Spleen (tissue), 11 donors: ENCODE measurements around the gene ICAM3. TPM values are rescaled to one million over a fixed set of nuclear protein-coding genes. Genes with fewer than 3 reads are reported as not detected.
A peak's percentile ranks its signal among the peaks of the same experiment; 100 is the strongest.
"Not testable (repeated sequence)": the region's sequence is repeated elsewhere in the genome, so short reads cannot be mapped to it uniquely, and the experiment has no call there.

Source experiments
- DNase-seq: peaks from one replicate; pipeline ENCODE4 v3.0.0-alpha.2; 2020
- H3K27ac ChIP-seq, 8 donors: fragments of 200-600 bp; sonication (generic) in 7 of 8; 1 replicate in 4 of 8; 2 replicates in 4 of 8; pipeline versions ENCODE4 v1.5.0 to v1.8.0; 2016 to 2021; ENCODE audit warnings: inconsistent platforms in 4 of 8, mild to moderate bottlenecking in 4 of 8, moderate library complexity in 1 of 8
- H3K27me3 ChIP-seq, 7 donors: fragments of 200-600 bp; sonication (generic) in 6 of 7; replicated peaks in 1 of 7; 1 replicate in 4 of 7; 2 replicates in 3 of 7; pipeline versions ENCODE4 v1.5.0 to v1.8.0; 2016 to 2021; ENCODE audit warnings: inconsistent platforms in 3 of 7, mild to moderate bottlenecking in 1 of 7
- H3K36me3 ChIP-seq, 6 donors: fragments of 200-600 bp; sonication (generic) in 5 of 6; 1 replicate in 4 of 6; 2 replicates in 2 of 6; pipeline versions ENCODE4 v1.5.0 to v1.8.0; 2016 to 2021; ENCODE audit warnings: inconsistent platforms in 2 of 6
- H3K4me1 ChIP-seq, 6 donors: fragments of 200-600 bp; sonication (generic) in 5 of 6; 1 replicate in 3 of 6; 2 replicates in 3 of 6; pipeline versions ENCODE4 v1.5.0 to v1.8.0; 2016 to 2021; ENCODE audit warnings: inconsistent platforms in 3 of 6
- H3K4me3 ChIP-seq, 8 donors: fragments of 200-600 bp; sonication (generic) in 7 of 8; 1 replicate in 4 of 8; 2 replicates in 4 of 8; pipeline versions ENCODE4 v1.5.0 to v1.8.0; 2016 to 2021; ENCODE audit warnings: inconsistent platforms in 4 of 8, mild to moderate bottlenecking in 4 of 8, moderate library complexity in 2 of 8
- H3K9me3 ChIP-seq, 8 donors: fragments of 200-600 bp; sonication (generic) in 7 of 8; 1 replicate in 4 of 8; 2 replicates in 4 of 8; pipeline versions ENCODE4 v1.5.0 to v1.8.0; 2016 to 2021; ENCODE audit warnings: inconsistent platforms in 4 of 8
- CTCF ChIP-seq, 11 experiments: fragments of 200-600 bp in 7 of 11; fragments of 450-650 bp in 4 of 11; sonication (generic) in 4 of 11; IDR thresholded peaks in 8 of 11; conservative IDR thresholded peaks in 3 of 11; 1 replicate in 7 of 11; 2 replicates in 4 of 11; pipeline versions ENCODE4 v1.4.0 to v1.8.0; 2016 to 2021; ENCODE audit warnings: antibody characterized with exemption in 11 of 11, inconsistent platforms in 4 of 11, mild to moderate bottlenecking in 1 of 11
- POLR2A ChIP-seq, 3 donors: fragments of 450-650 bp; IDR thresholded peaks; one replicate each; pipeline ENCODE4 v1.5.1; 2017; ENCODE audit warnings: antibody characterized with exemption in 3 of 3, mild to moderate bottlenecking in 1 of 3
- POLR2AphosphoS5 ChIP-seq, 3 donors: sonication (generic); formaldehyde crosslinking; IDR thresholded peaks; one replicate each; pipeline ENCODE4 v1.5.1; 2017; ENCODE audit warnings: antibody characterized with exemption in 3 of 3
- WGBS, 5 donors: extraction: QIAGEN DNeasy Blood & Tissue Kit in 3 of 5; methylation state at CpG; one replicate each; pipeline versions ENCODE4 v1.1.5 to v1.1.7; 2013 to 2018; 5-methylcytosine and 5-hydroxymethylcytosine counted together
- intact Hi-C: fragments of 100-400 bp; cut with DNase I; formaldehyde crosslinking; loops from one replicate; pipeline ENCODE4 v1.15.0; 2023; ENCODE audit warnings: low total_unique reads
- polyA plus RNA-seq, 3 donors: library from polyadenylated mRNA; stranded (reverse); fragments of 200-250 nt; gene quantifications; one replicate each; pipeline ENCODE4 v1.2.1, GENCODE V29; 2013
- total RNA-seq, 7 donors: library from RNA; depleted of rRNA in 3 of 7; stranded (reverse); fragments of >200 nt in 3 of 7; fragmentation: NEBNext Ultra II Directional in 4 of 7; extraction: Animal tissue kit (Norgen Biotek cat#: 25700) in 4 of 7; gene quantifications; one replicate each; pipeline versions ENCODE4 v1.1.0 to v1.2.1, GENCODE V29; 2016 to 2021
- donor health status: healthy with polysubstance abuse.
- donor health status: DM: no; HTN: no; CAD: no; lungs with moderate emphysema.
- donor health status: DM: no; HTN: no; CAD: no.
- donor health status: Bipolar disorder and iron deficiency.
- donor health status: healthy.
- donor health status: DM: no; HTN: no; CAD: no.
- donor health status: DM: yes; HTN: yes; CAD: no.

Gene ICAM3
- total and polyA plus RNA-seq, 10 donors: 69.3 to 180 (median 111) TPM

GRCh38 chr19:10344780-10345179, 5.4 kb upstream of the ICAM3 start:
- peaks cover 0 to 8% (median 5%) of the 10 kb centered on the region in 6 donors for H3K36me3 ChIP-seq
- H3K4me3 ChIP-seq: no peak overlapping the region
- DNase-seq: no peak
- WGBS, 5 donors: 87 to 95% (median 91%) methylated on average over 10 of the region's 10 CpGs
- no peaks in the 10 kb centered on the region for H3K9me3 ChIP-seq
- intact Hi-C loops: no loop called here
- no peaks in the 10 kb centered on the region for H3K27me3 ChIP-seq
- H3K27ac ChIP-seq: peak overlapping the region in 1 of 8 donors; percentile 92
- TF ChIP-seq CTCF (IDR thresholded peaks at IDR 0.05 in 8 of 11, conservative IDR thresholded peaks at IDR 0.05 in 3 of 11): no peak
- TF ChIP-seq POLR2A (IDR thresholded peaks at IDR 0.05): no peak
- TF ChIP-seq POLR2AphosphoS5 (IDR thresholded peaks at IDR 0.05): no peak
- H3K4me1 ChIP-seq: peaks cover 2 to 35% (median 5%) of the 10 kb centered on the region in 6 donors

GRCh38 chr19:10343495-10343894, 4.1 kb upstream of the ICAM3 start:
- Histone ChIP-seq H3K4me1 (peaks cover 7 to 48% (median 16%) of the 10 kb centered on the region in 6 donors), H3K4me3 (no peak overlapping the region), H3K27ac (no peak overlapping the region), H3K27me3 (no peaks in the 10 kb centered on the region), H3K9me3 (no peaks in the 10 kb centered on the region), H3K36me3 (no peaks in the 10 kb centered on the region)
- DNase-seq: no peak
- intact Hi-C loops: no loop called here
- TF ChIP-seq CTCF (IDR thresholded peaks at IDR 0.05 in 8 of 11, conservative IDR thresholded peaks at IDR 0.05 in 3 of 11): no peak
- no peak for TF ChIP-seq POLR2A (IDR thresholded peaks at IDR 0.05)
- TF ChIP-seq POLR2AphosphoS5 (IDR thresholded peaks at IDR 0.05): no peak
- 66 to 92% (median 87%) methylated on average over 2 of the region's 2 CpGs for WGBS, 5 donors

- Histone ChIP-seq H3K36me3 (peaks cover 0 to 18% (median 8%) of the 10 kb centered on the region in 6 donors), H3K27ac (peak overlapping the region in 7 of 8 donors; percentile 80 to 94 (median 87)), H3K4me3 (peak overlapping the region in 3 of 8 donors; percentile 48 to 75 (median 68)), H3K27me3 (no peaks in the 10 kb centered on the region), H3K9me3 (no peaks in the 10 kb centered on the region), H3K4me1 (peaks cover 7 to 60% (median 33%) of the 10 kb centered on the region in 6 donors)
- no peak for DNase-seq
- TF ChIP-seq POLR2AphosphoS5 (IDR thresholded peaks at IDR 0.05) (no peak), CTCF (IDR thresholded peaks at IDR 0.05 in 8 of 11, conservative IDR thresholded peaks at IDR 0.05 in 3 of 11) (no peak)
- WGBS, 5 donors: 68 to 83% (median 82%) methylated on average over 5 of the region's 5 CpGs
- intact Hi-C loops: loop anchor here (10.0 kb wide), 1 partner anchor 65 kb away; the partner anchor contains the start of gene ICAM1
Measured at GRCh38 chr19:10339977-10340376, 553 bp upstream of the ICAM3 start.

GRCh38 chr19:10338940-10339339, 484 bp downstream of the ICAM3 start:
- peaks cover 0 to 28% (median 14%) of the 10 kb centered on the region in 6 donors for H3K36me3 ChIP-seq
- H3K27me3 ChIP-seq: no peaks in the 10 kb centered on the region
- TF ChIP-seq CTCF (IDR thresholded peaks at IDR 0.05 in 8 of 11, conservative IDR thresholded peaks at IDR 0.05 in 3 of 11): no peak
- no peak for TF ChIP-seq POLR2AphosphoS5 (IDR thresholded peaks at IDR 0.05)
- no peak for TF ChIP-seq POLR2A (IDR thresholded peaks at IDR 0.05)
- peak overlapping the region; percentile 71 to 94 (median 86) for H3K27ac ChIP-seq
- DNase-seq: no peak
- no peaks in the 10 kb centered on the region for H3K9me3 ChIP-seq
- WGBS, 5 donors: 38 to 55% (median 41%) methylated on average over 6 of the region's 6 CpGs
- peak overlapping the region; percentile 16 to 75 (median 47) for H3K4me3 ChIP-seq
- H3K4me1 ChIP-seq: peaks cover 9 to 70% (median 41%) of the 10 kb centered on the region in 6 donors
- intact Hi-C loops: loop anchor here (10.0 kb wide), 1 partner anchor 64 kb away; the partner anchor contains the start of gene ICAM1

- H3K27ac ChIP-seq: peak overlapping the region in 2 of 8 donors; percentile 88 to 94
- not testable (repeated sequence) for H3K27me3 ChIP-seq, DNase-seq, H3K9me3 ChIP-seq, H3K4me3 ChIP-seq
- intact Hi-C loops: loop anchor here (10.0 kb wide), 1 partner anchor 62 kb away; the partner anchor contains the start of gene ICAM1
- H3K36me3 ChIP-seq: peaks cover 0 to 34% (median 14%) of the 10 kb centered on the region in 6 donors
- peaks cover 24 to 88% (median 58%) of the 10 kb centered on the region in 6 donors for H3K4me1 ChIP-seq
- 94 to 97% (median 95%) methylated on average over 9 of the region's 9 CpGs for WGBS, 5 donors
Measured at GRCh38 chr19:10336725-10337124, 2.7 kb downstream of the ICAM3 start.
